Measurements from ENCODE around the gene JUP.

DNA sequence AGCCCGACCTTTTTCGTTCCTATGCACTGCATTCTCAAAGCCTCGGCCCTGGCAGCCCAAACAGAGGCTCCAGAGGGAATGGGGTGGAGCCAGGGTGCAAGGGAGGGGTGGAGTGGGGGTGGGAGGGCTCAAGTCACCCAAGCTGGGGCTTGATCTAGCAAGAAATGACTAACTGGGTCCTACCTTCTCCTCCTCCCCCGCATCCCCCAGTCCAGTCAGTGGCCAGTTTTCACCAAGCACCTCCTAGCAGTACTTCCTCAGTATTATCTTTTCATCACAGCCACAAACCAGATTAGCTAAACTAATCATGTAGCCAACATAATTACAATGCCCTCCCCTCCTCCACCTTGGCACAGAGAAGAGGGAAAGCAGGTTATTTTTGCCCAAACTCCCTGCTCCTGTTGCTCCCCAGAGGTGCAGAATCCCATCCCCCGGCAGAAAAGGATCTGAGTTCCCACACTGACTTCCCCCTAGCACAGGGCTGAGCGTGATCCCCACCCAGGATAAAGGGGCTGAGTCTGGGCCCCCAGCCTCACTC is 2.2 kb downstream of the JUP start:
- TF ChIP-seq CTCF (IDR thresholded peaks at IDR 0.05; ENCODE audit: low read length) = no peak
- TF ChIP-seq EZH2phosphoT487 (IDR thresholded peaks at IDR 0.05; ENCODE audit: low read length) = no peak
- TF ChIP-seq EZH2 (optimal IDR thresholded peaks at IDR 0.05; ENCODE audit: low read depth, low read length) = no peak
